SK-N-MC (cell line): ENCODE results near the gene SYT8.

Experiments
- EZH2 ChIP-seq: fragments of 200-600 bp; sonication (generic); IDR thresholded peaks from one replicate; pipeline ENCODE4 v1.6.1; 2017; ENCODE audit warnings: antibody characterized with exemption
- FOXP2 ChIP-seq: optimal IDR thresholded peaks from 2 replicates; pipeline ENCODE3; 2011; ENCODE audit warnings: mild to moderate bottlenecking, moderate library complexity; ENCODE audit not compliant: insufficient read depth; ENCODE audit errors: extremely low read length, control extremely low read depth
- POLR2AphosphoS5 ChIP-seq: IDR thresholded peaks from 2 replicates; pipeline ENCODE4 v1.6.1; 2012; ENCODE audit warnings: mild to moderate bottlenecking, low read depth, low read length, borderline replicate concordance

- TF ChIP-seq POLR2AphosphoS5 (no peak), EZH2 (no peak), FOXP2 (no peak)
These were observed 7.6 kb downstream of the SYT8 start for GRCh38 chr11:1842149-1843097.
